ENCODE measurements around the gene SOCS3. TPM values are rescaled to one million over a fixed set of nuclear protein-coding genes. Genes with fewer than 3 reads are reported as not detected.
A peak's percentile ranks its signal among the peaks of the same experiment; 100 is the strongest.

Gene SOCS3
- total RNA-seq, 1 experiment from 2014 or later, result 53.1 TPM

GRCh38 chr17:78387977-78388941 is 28.4 kb upstream of the SOCS3 start:
- in situ Hi-C loops (cut with HindIII; ENCODE audit: low pct_unique_long_range_greater_than_20kb, low sequenced_read_pairs), result no loop called here
- ChIA-PET POLR2A (no interaction called here), CTCF (no interaction called here)
- Histone ChIP-seq H3K4me3 (ENCODE audit: low read depth in 2 of 2, low read length in 2 of 2) (no peak overlapping the region), H3K27me3 (ENCODE audit: control insufficient read depth, insufficient read depth, low read length) (no peaks in the 10 kb centered on the region), H3K36me3 (ENCODE audit: control insufficient read depth, insufficient read depth, low read length) (no peaks in the 10 kb centered on the region), H3K27ac (ENCODE audit: low read length) (no peak overlapping the region), H3K9me3 (ENCODE audit: control insufficient read depth, insufficient read depth, low read depth, low read length) (no peaks in the 10 kb centered on the region), H3K4me1 (ENCODE audit: control insufficient read depth, insufficient read depth, low read length) (peaks cover 24% of the 10 kb centered on the region)
- no peak for TF ChIP-seq CTCF (IDR thresholded peaks at IDR 0.05)
- no peak for TF ChIP-seq POLR2AphosphoS5 (IDR thresholded peaks at IDR 0.05; ENCODE audit: low read depth, low read length)
- no peak for TF ChIP-seq TCF7L2 (IDR thresholded peaks at IDR 0.05; ENCODE audit: low read depth, low read length)
- no peak for TF ChIP-seq SIN3A (IDR thresholded peaks at IDR 0.05; ENCODE audit: borderline replicate concordance, insufficient read depth, low read depth, low read length)
- no peak for TF ChIP-seq REST (IDR thresholded peaks at IDR 0.05; ENCODE audit: insufficient read depth in 1 of 2, low read depth in 2 of 2, low read length in 1 of 2)
- no TSS peak for BruUV-seq (replicated peaks)
- DNase-seq (ENCODE audit: low read depth, low spot score), result no peak
- no peak for ATAC-seq
- intact Hi-C loops (cut with micrococcal nuclease; ENCODE audit: unreplicated experiment), result no loop called here

GRCh38 chr17:78384479-78385175 is 24.8 kb upstream of the SOCS3 start:
- ATAC-seq (0 out of 2 replicates have a peak, but pooled peaks have one; percentile 10), DNase-seq (ENCODE audit: low read depth, low spot score) (no peak)
- in situ Hi-C loops (cut with HindIII; ENCODE audit: low pct_unique_long_range_greater_than_20kb, low sequenced_read_pairs) (no loop called here), intact Hi-C loops (cut with micrococcal nuclease; ENCODE audit: unreplicated experiment) (no loop called here)
- H3K36me3 ChIP-seq (ENCODE audit: control insufficient read depth, insufficient read depth, low read length), result no peaks in the 10 kb centered on the region
- no peak for TF ChIP-seq SIN3A (IDR thresholded peaks at IDR 0.05; ENCODE audit: borderline replicate concordance, insufficient read depth, low read depth, low read length)
- TF ChIP-seq REST (IDR thresholded peaks at IDR 0.05; ENCODE audit: insufficient read depth in 1 of 2, low read depth in 2 of 2, low read length in 1 of 2), result no peak
- TF ChIP-seq TCF7L2 (IDR thresholded peaks at IDR 0.05; ENCODE audit: low read depth, low read length), result no peak
- TF ChIP-seq CTCF (IDR thresholded peaks at IDR 0.05), result no peak
- no peak for TF ChIP-seq POLR2AphosphoS5 (IDR thresholded peaks at IDR 0.05; ENCODE audit: low read depth, low read length)
- H3K4me3 ChIP-seq (ENCODE audit: low read depth in 2 of 2, low read length in 2 of 2), result no peak overlapping the region
- no TSS peak for BruUV-seq (replicated peaks)
- no peaks in the 10 kb centered on the region for H3K9me3 ChIP-seq (ENCODE audit: control insufficient read depth, insufficient read depth, low read depth, low read length)
- peak overlapping the region; percentile 60 for H3K27ac ChIP-seq (ENCODE audit: low read length)
- H3K27me3 ChIP-seq (ENCODE audit: control insufficient read depth, insufficient read depth, low read length), result no peaks in the 10 kb centered on the region
- ChIA-PET CTCF (interaction anchor here (1.0 kb wide), 1 partner anchor 25 kb away, joined by 3 read pairs; no protein-coding TSS in a partner anchor), POLR2A (interaction anchor here (0.6 kb wide), 1 partner anchor 66 kb away, joined by 3 read pairs; no protein-coding TSS in a partner anchor)
- H3K4me1 ChIP-seq (ENCODE audit: control insufficient read depth, insufficient read depth, low read length), result peaks cover 43% of the 10 kb centered on the region
